ENCODE results near the gene LZTFL1. TPM values are rescaled to one million over a fixed set of nuclear protein-coding genes. Genes with fewer than 3 reads are reported as not detected.
"Not testable (repeated sequence)": the region's sequence is repeated elsewhere in the genome, so short reads cannot be mapped to it uniquely, and the experiment has no call there.

LZTFL1 gene
- total RNA-seq, 1 experiment from 2014 or later: 38.3 TPM

GRCh38 chr3:45865563-45865962, 23.6 kb upstream of the LZTFL1 start:
- no peak for DNase-seq (ENCODE audit: low read depth)

DNA sequence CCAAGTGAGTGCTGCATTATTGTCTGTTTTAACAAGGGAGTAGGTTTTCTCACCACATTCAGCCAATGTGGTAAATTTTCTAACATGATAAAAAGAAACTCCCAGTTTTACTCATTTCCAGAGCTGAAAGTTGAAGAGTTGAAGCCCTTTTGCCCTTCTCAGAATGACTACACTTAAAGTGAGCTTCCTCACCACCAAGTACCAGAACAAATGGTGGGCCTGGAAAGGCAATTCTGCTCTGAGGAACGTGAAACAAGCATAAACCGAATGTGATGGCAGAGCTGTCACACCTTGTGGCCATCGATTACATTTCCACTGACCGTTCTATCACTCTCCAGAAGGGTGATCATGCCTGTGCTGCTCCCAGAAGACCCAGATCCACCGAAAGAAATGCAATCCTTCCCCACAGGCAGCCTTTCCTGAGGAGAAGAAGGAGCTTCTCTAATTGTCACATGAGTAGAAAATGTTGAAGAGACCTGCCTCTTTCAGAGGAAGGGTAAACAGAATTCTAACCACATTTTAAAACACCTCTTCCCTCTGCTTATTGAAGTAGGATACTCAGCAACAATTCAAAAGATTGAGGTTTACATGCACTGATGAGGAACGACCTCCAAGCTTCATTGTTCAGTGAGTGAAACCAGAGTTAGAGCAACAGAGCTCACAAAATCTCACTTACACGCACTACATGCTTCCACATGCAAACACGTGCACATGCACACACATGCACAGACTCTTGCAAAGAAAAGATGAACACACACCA, 23.0 kb upstream of the LZTFL1 start:
- DNase-seq (ENCODE audit: low read depth): no peak

DNA sequence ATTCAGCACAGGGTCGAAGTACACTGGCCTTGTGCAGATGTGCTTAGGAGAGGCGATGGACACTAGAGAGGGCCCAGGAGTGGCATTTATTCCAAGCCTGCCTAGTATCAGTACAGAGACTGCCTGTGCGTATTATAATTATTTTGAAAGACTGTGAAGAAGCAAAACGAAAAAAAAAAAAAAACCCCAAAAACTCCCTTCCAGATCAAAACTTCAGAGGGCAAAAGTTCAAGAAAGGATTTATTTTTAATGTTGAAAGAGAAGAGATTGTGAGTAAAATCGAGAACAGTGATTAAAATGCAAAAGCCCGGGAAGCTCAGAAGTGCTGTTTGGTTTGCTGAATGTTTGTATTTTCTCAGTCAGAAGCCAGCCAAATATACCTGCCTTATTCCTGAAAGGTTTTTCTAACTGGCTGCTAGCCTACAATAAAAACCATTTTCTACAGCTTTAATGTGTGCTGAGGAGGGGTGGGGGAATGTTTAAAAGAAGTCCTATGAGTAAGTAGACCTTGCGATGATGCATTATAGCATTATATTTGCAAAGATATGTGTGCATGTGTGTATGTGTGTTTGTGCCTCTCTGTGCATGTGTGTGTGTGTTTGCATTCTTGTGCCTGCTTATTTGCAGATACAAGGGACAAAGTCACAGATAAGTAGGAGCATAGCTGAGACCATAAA, 19.3 kb upstream of the LZTFL1 start:
- DNase-seq (ENCODE audit: low read depth): no peak

DNA sequence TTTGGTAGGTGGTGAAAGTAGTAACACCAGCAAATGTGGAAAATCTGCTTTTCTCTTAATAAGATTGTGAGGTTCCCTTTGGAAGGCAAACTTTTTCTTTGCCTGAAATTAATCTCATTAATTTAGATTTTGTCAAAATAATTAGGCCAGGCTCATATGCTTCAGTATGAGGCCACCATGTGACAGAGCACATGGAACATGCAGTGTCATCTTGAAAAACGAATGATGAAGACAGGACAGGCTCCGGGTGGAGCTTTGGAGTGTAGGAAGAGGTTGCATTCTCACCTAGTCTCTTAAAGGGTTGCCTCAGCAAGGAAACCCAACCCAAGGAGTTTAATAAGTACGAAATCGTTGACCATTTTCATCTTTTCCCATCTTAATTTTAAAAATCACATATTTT, 18.6 kb upstream of the LZTFL1 start:
- DNase-seq (ENCODE audit: low read depth): no peak

DNA sequence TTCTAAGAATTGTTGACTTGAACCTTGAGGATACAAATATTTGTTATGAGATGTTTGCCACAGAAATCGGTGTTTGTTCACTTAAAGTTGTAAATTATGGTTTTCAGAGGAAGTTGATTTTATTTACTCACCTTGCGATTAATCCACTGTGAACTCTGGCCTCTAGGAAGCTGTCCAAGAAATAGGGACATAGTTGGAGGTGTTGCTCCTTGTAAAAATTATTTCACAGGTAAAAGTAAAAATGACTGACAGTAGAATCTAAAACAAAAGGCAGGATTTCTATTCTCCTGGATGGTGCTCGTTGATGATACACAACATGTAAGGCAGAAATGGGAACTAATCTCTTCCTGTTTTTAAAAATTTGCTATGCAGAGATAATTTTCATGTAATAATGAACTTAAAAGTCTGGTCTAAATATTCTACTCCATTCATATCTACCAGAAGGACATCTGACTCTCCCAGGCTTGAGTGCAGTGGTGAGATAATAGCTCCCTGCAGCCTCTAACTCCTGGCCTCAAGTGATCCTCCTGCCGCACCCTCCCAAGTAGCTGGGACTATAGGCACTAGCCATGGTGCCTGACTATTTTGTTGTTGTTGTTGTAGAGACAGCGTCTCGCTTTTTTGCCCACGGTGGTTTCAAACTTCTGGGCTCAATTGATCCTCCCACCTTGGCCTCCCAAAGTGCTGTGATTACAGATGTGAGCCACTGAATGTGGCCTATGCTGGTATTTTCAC, 17.1 kb upstream of the LZTFL1 start:
- DNase-seq (ENCODE audit: low read depth): no peak

DNA sequence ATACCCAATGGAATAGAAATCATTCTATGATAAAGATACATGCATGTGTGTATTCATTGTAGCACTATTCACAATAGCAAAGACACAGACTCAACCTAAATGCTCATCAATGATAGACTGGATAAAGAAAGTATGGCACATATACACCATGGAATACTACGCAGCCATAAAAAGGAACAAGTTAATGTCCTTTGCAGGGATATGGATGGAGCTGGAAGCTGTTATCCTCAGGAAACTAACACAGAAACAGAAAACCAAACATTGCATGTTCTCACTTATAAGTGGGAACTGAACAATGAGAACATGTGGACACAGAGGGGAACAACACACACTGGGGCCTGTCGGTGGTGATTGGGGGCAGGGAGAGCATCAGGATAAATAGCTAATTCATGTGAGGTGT, 15.1 kb upstream of the LZTFL1 start:
- DNase-seq (ENCODE audit: low read depth): not testable (repeated sequence)

- not testable (repeated sequence) for DNase-seq (ENCODE audit: low read depth)
Measured at GRCh38 chr3:45856323-45856722, 14.4 kb upstream of the LZTFL1 start.

GRCh38 chr3:45852828-45853227, 10.9 kb upstream of the LZTFL1 start:
- DNase-seq (ENCODE audit: low read depth): no peak

- DNase-seq (ENCODE audit: low read depth): no peak
Measured at GRCh38 chr3:45848392-45848791, 6.5 kb upstream of the LZTFL1 start.

DNA sequence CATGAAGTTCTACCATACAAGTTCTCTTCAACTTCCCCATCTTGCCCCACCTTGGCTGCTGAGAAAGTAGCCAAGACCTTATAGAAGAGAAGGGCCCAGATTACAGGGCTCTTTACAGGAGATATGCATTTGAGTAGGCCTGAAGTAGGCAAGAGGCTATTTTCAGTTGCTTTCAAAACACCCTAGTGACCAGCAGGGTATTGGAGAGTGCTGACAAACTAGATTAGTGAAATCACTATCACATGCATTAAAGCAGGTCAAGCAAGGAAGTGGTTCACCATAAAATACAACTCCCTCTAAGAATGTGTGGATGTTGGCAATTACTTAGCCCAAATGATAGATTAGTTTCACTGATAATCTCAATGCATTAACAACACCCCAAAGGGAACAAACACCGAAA, 2.7 kb upstream of the LZTFL1 start:
- no peak for DNase-seq (ENCODE audit: low read depth)

DNA sequence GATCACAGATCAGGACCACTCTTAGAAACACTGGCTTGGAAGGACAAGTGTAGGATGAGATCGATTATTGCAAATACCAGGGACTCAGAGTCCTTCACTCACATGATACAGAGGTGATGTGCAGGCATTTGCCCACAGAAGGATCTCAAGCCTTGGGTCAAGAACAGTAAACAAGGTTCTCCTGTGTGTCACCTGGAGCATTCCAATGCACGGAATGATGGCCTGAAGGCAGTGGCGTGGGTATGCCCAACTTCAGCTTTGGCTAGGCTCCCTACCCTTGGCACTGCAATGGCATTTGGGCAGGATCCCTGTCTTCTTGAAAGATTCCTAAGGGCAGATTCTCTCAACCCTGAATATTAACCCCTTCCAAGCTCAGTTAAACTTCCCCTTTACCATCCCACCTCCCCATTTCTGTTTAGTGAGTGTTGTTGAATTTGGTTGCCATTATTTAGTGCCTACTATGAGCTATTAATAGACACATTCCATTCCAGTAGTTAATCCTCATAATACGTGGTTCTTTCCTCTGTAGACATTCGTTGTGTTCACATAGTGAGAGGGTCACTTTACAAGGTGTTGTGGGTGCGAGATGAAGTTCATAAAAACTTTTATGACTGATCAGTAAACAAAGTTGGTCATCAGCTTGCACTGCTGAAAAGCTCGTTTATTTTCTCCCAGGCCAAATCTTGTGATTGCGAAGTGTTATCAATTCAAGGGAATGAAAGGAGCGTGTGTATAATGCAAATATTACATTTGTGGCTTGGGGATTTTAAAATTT, 1.1 kb upstream of the LZTFL1 start:
- no peak for DNase-seq (ENCODE audit: low read depth)

GRCh38 chr3:45841420-45841756, 531 bp downstream of the LZTFL1 start:
- DNase-seq (ENCODE audit: low read depth): peak; percentile 28

GRCh38 chr3:45838466-45838865, 3.5 kb downstream of the LZTFL1 start:
- DNase-seq (ENCODE audit: low read depth): no peak

- DNase-seq (ENCODE audit: low read depth): no peak
Measured at GRCh38 chr3:45832699-45833098, 9.2 kb downstream of the LZTFL1 start.

- peak; percentile 13 for DNase-seq (ENCODE audit: low read depth)
Measured at GRCh38 chr3:45830121-45830520, 11.8 kb downstream of the LZTFL1 start.

DNA sequence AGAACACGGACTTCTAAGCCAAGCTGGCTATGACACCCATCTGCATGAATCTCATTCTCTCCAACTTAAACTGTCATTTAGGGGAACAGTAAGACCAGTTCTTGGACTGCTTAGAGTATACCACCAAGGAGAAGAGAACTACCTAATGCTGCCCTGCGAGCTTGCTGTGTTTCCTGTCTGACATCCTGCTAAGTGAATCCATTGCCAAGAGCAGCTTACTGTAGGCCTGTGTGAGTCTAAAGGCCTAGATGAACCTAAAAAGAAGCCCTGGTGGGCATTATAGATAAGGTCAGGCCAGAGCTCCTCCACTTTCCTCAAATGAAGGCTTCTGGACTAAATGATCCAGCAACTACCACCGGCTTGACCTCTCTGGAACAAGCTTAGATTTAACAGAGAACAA, 15.0 kb downstream of the LZTFL1 start:
- no peak for DNase-seq (ENCODE audit: low read depth)

DNA sequence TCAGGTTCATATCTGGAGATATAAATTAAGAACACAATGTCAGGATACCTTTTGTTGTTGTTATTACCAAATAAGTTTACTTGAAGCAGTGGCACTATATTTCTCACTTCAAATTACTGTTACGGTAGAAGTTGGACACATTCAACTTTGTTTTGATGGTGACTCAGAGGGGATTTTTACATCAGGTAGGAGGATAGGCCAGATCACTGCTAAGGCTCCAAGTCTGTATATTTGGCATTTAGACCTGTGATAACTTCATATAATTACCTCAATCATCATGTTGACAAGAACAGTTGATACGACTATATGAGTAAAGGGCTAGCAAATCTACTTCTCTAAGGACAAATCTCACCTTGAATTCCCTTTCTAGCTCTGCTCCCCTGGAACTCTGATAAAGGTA, 15.6 kb downstream of the LZTFL1 start:
- DNase-seq (ENCODE audit: low read depth): no peak

DNA sequence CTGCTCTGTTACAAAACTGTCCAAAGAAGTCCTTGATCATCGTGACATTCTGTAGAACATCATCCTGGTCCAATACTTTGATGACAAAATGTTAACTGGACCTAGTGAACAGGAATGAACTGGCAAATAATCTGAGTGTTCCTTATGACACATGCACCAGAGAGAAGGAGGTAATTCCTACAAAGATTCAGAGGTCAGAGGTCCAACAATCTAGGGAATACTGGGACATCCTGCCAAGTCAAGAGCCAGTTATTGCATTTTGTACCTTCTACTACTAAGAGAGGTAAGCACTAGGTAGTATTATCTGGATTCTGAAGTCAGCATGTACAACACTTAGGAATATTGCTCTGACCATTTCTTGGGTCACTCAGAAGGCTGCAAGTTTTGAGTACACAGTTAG, 20.8 kb downstream of the LZTFL1 start:
- DNase-seq (ENCODE audit: low read depth): no peak

DNA sequence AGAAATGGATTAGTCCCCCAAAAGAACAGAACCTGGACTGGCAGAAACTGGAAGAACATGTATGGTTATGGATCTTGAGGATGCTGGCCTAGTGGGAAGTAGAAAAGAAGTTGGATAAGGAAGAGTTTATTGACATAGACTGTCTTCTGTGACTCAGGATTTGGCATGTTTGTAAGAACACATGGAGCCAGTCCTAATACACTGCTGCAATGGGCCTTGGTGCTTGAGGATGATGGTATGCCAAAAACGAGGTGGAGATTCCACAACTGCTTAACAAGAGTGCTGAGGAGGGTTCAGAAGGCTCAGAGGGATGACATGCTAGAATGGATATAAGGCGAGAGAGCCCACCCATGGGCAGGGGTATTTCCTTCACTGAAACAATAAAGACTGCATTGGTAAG, 22.4 kb downstream of the LZTFL1 start:
- peak; percentile 52 for DNase-seq (ENCODE audit: low read depth)

GRCh38 chr3:45817831-45818522, 23.9 kb downstream of the LZTFL1 start:
- DNase-seq (ENCODE audit: low read depth): peak; percentile 98

DNA sequence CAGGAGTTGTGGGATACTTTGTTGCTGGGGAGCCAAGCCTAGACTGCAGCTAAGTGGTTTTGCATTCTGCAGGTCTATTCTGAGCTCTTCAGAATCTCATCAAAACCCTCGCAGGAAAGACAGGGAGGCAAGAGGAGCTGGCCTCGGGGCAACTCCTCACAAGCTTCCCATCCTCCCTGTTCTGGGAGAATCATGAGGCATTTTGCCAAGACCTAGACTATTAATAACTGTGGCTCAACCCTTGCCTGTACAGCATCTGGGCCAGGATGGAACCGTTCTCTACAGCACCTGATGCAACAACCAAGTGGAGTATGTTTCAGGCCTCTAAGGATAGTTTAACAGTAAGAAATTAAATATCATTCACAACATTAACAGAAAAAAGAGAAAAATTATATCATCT, 25.4 kb downstream of the LZTFL1 start:
- DNase-seq (ENCODE audit: low read depth): peak; percentile 95

DNA sequence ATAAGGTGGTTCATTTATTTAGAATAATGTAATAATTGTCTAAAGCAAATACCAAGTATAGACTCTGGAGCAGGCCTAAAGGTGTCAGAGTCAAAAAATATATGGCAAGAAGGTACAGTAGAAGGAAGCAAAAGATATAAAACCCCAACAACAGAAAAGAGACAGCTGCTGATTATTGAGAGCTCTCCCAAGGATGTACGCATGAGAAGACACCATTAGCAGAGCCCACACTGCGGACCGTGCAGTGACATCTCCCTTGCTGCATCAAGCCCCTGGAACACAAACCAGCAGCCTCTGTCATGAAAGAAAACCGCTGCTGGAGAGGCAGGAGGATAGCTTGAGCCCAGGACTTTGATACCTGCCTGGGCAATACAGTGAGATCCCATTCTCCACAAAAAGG, 27.6 kb downstream of the LZTFL1 start:
- DNase-seq (ENCODE audit: low read depth): no peak
